Skeletal muscle cell (primary cell): ENCODE data around the gene IDH3G.
"Not testable (repeated sequence)": the region's sequence is repeated elsewhere in the genome, so short reads cannot be mapped to it uniquely, and the experiment has no call there.

Source experiments
- DNase-seq: peaks from one replicate; pipeline ENCODE4 v3.0.0-alpha.2; 2010; ENCODE audit warnings: low read depth
- H3K4me3 ChIP-seq: 2 replicates; pipeline ENCODE4 v1.5.1; 2011; ENCODE audit warnings: low read depth, mild to moderate bottlenecking, control low read depth, low read length, moderate library complexity

IDH3G gene

DNA sequence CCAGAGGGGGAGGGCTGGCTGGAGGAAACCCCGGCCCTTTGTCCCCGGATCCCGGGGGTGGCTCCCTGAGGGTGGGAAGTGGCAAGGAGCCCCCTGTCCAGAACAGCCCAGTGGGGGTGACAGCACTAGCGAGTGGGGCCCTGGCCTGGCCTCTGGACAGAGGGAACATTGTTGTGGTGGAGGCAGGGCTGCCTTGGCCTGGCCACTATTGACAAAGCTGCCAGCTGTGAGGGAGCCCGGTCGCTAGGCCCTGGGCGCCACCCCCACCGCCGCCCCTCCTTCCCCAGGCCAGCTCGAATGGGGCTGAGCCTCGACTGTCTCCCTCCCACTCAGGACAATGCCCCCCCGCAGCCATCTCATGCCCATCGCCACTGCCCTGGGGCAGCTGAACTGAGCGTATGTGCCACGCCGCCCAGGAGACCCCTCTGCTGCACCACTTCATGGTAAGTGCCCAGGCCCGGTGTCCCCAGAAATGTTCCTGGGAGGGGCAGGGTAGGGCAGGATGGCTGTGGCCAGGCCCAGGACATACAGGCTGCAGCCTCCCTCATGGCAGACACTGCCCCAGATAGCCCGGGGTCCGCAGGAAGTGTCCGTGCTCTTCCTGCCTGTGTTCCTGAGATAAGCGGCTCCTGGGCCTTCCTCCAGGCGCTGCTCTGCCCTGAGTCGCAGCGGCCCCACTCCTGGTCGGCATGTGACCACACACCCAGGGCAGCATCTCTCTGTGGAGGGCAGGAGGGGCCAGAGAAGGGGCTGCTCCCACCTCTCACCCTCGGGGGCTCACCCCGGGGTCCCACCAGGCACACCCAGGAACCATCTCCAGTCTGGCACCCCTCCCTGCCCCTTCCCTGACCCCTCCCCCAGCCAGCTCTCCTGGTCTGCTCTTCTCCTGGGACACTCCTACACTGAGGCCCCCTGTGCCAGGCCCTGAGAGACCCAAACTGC, 28.8 kb downstream of the IDH3G start:
- peak overlapping the region; percentile 51 for H3K4me3 ChIP-seq
- DNase-seq, result no peak

DNA sequence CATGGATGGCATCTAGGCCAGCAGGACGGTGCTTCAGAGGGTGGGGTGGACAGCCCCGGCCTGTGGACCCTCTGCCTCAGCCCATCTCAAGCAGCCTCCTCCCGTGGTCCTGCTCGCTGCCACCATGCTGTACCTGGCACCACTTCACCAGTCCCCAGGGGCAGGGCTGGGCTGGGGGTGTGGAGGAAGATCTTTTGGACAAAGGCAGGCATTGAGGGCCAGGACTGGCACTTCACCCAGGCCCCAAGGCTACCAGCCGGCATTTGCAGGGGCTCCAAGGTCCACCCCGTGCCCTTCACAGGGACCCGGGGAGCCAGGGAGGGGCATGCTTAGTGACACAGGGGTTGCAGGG, 29.4 kb downstream of the IDH3G start:
- peak overlapping the region; percentile 51 for H3K4me3 ChIP-seq
- DNase-seq, result no peak

DNA sequence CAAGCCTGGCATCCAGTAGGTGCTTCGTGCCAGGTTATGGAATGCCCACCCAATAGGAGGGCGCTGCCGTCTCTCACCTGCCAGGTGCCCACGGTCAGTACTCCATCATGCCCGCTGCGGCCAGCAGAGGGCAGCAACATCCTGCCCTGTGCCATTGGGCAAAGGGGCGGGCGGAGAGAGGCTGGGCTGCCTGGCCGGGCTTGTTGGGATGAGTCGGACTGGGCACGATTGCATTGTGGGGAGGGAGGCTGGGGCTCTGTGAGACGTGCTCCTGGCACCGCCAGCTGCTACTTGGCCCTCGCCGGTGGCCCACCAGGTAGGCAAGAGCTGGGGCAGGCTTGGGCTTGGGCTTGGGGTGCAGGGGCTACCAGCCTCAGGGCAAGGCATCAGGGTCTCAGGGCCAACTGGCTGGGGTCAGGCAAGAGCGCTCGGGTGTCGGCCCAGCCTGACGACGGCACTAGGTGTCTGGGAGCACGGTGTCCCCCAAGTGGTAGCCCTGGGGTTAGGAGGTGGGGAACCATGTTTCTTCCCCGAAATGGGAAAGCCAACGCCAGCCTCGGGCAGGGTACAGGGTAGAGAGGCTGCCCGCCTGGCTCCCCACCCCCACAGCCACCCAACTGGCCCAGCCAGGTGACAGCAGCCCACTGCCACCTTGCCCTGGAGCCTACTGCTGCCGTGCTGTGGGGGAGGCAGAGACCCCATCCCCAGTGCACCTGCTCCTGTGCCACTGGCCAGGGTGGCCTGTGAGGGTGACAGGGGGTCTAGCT, 30.0 kb downstream of the IDH3G start, which contains the start of gene PLXNB3:
Gene PLXNB3, plus strand, starts transcription at position 261 of the 767 bp plus-strand sequence. CDS start 1,287 bp downstream, outside the sequence.
- DNase-seq, result peak; percentile 19
- H3K4me3 ChIP-seq, result peak within 1 kb of the TSS; percentile 51

DNA sequence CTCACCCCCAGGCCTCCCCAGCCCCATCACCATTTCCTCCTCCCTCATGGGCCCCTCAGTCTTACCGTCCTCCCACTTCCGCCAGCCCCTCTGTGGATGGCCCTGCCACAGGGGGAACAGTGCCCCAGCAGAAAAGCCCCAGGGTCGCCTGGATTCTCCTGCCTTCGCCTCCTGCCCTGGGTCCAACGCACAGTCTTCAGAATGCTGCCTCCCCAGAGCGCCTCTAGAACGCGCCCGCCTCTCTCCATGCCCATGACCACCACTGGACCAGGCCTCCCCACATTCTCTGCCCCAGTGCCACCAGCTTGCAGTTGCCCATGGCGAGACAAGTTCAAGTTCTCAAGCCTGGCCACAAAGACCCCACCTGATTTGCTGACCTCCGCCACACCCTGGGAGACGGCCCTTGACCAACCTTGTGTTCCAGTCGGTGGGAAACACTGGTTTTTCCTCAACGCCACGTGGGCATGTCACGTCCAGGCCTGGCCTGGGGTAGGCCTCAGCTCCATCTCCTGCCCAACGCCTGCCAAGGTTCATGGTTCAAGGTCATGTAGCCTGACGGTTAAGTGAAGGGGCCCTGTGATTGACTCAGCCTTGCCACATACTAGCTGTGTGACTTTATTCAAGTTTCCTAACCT, 30.8 kb downstream of the IDH3G start:
- no peak for DNase-seq
- no peak overlapping the region for H3K4me3 ChIP-seq

DNA sequence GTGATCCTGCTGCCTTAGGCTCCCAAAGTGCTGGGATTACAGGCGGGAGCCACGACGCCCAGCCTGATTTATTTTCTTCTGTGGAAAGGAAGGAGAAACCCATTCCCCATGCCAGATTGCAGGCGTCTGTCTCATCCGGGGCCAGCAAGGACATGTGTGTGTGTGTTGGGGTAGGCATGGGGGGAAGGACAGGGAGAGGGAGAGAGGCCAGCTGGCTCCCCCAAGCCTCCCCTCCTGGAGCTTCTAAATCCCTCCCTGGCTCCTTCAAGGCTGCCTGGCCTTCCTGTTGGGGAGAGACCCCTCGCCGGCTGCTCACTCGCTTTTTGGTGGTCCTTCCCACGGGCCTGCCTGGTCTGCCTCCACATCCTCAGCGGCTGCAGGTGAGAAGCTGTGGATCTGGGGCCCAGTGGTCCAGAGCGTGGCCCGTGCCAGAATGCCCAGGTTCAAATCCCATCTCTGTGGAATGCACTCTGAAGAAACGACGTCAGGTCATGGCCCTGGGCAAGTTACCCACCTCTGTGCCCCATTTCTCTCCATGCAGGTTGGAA, 31.5 kb downstream of the IDH3G start:
- no peak for DNase-seq
- H3K4me3 ChIP-seq, result no peak overlapping the region

DNA sequence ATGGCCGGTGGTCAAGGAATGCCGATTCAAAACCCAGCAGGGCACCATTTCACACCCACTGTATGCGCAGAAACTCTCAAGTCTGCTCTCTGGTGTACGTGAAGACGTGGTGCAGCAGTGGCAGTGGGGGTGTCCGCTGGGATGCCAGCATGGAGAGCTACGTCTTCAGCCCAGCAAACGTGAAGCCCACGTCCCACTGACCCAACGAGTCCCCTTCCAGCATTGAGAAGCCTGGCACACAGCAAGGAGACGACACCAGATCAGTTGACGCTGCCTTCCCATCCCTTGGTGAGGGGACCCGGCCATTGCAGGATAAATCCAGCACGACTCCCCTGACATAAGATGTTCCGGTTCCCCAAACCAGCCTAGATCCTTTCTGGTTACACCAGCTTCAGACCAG, 32.3 kb downstream of the IDH3G start:
- H3K4me3 ChIP-seq, result no peak overlapping the region
- DNase-seq, result no peak

DNA sequence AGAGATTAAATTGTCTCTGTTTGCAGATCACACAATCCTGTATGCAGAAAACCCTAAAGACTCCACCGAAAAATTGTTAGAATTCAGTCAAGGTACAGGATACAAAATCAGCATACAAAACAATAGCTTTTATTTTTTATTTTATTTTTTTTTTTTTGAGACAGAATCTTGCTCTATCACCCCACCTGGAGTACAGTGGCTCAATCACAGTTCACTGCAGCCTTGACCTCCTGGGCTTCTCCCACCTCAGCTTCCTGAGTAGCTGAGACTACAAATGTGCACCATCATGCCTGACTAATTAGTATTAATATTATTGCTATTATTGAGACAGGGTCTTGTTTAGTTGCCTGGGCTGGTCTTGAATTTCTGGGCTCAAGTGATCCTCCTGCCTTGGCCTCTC, 39.0 kb downstream of the IDH3G start:
- H3K4me3 ChIP-seq, result no peak overlapping the region
- no peak for DNase-seq

DNA sequence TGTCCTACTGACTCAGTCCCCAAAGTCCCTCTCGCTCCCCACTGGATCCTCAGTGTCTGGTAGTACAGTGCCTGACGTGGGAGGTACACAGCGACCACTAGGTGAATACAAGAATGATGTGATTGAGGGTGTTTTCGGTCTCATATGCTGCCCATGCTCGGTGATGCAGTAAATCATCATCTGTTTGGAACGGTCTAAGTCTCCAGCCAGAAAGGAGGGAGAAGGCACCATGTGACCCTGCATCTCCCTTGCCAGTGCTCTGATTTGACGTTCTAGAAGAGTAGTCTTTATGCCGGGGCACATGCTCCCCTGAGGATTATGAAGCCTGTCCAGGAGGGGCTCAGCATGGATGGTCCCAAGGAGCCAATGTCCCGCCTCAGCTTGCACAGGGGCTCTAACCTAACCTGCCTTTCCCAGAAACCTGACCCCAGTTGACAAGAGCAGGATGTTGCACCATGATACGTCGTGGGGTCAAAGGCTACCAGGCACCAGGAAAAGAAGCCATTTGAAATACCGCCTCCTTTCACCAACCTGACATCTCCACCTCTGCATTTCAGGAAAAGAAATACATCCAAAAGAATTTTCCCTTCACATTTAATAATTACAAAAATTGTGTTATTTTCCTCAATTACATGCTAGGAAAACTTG, 43.9 kb downstream of the IDH3G start:
- no peak overlapping the region for H3K4me3 ChIP-seq
- DNase-seq, result no peak

DNA sequence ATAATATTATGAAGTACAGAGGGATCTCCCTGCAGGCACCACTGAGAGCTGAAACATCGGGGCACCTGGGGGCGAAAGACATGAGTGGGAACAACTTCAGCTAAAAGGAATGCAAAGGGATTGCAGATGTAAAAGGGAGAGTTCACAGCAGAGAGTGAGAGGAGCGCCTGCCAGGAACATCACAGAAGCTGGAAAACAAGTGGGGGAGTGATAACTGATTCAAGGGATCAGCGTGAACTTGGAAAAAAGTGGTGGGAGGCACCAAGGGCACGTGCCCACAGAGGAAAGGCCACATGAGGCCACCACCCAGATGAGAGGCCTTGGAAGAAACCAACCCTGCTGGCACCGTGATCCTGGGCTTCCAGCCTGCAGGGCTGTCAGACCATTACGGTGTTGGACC, 45.2 kb downstream of the IDH3G start:
- H3K4me3 ChIP-seq, DNase-seq: not testable (repeated sequence)

DNA sequence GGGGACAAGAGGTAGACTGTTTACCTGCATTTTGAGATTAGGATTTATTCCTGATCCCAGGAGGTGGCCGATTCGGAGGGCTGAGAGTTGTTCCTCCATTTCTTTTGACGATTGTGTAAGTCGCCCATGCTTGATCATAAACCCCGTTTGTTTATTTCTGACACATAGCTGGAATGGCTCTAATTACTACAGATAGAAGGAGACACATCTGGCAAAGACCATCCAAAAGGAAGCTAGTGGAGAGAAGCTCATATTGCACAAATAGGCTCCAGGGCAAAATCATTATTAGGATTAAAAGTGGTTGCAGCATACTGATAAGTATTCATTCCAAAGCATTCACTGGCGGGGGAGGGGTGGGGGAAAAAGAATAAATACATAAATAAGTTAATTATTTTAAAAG, 47.2 kb downstream of the IDH3G start:
- not testable (repeated sequence) for DNase-seq, H3K4me3 ChIP-seq

DNA sequence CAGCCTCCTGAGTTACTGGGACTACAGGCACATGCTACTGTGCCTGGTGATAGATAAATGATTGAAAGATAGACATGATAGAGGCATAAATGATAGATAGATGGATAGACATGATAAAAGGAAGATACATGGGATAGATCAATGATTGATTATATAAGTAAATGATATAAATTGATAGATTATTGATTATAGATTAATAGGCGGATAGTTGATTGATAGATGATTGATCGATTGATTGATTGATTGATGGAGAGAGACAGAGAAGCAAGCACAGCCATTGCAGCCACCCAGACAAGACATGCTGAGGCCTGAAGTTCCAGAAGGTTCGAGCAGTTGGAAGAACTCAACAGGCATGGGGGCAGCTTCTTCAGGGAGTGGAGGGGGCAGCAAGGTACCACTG, 47.8 kb downstream of the IDH3G start:
- H3K4me3 ChIP-seq, result no peak overlapping the region
- no peak for DNase-seq

DNA sequence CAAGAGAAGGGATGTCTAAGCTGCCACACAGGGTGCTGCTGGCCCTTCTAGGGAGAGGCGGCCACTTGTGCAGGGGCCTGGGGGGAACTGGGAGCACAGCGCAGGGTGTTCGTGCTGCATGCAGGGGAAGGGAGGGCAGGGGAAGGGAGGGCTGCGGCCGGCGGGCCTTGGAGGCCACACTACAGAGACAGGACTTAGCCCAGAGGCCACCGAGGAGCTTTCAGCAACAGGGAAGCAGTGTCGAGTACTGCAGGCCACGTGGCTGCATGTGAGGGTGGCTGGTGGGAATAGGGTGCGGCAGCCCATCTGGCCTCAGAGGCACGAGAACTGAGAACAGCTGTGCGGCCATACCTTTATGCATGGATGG, 49.1 kb downstream of the IDH3G start:
- not testable (repeated sequence) for DNase-seq, H3K4me3 ChIP-seq

DNA sequence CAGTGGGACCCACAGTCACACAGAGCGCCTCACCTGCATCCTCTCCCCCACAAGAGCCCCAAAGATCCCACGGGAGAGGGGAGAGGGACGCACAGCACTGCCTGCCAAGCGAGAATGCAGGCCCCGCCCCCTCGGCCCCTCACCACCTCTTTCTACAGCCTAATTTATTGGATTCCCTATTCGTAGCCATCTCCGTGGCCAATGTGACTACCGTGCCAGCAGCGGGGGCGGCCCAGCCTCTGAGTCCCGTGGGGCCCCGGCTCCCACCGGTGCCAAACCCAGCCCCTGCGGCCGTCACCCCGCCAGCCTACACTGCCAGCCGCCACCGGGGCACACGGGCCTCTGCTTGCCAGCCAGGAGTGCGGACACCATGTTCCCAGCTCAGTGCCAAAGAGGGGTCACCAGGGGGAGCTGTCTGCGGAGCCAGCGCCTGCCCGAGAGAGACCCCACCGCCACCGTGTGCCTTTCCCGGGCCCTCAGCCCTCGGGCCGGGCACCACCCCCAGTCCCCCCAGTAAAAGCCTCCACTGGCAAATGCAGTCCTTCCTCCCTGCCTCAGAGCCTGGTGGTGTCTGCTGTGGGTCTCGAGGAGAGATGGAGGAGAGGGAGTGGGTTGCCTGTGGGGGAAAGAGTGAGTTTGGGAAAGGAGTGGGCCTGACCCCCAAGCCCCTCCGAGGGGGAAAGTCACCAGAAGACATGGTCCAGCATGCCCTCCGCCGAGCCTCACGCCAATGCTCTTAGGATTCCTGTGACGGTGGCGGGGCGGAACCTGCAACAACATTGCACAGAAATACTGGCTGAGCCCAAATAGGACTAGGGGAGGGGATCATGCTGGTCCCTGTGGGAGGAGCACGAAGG, 49.7 kb downstream of the IDH3G start:
- DNase-seq, result no peak
- H3K4me3 ChIP-seq, result no peak overlapping the region

DNA sequence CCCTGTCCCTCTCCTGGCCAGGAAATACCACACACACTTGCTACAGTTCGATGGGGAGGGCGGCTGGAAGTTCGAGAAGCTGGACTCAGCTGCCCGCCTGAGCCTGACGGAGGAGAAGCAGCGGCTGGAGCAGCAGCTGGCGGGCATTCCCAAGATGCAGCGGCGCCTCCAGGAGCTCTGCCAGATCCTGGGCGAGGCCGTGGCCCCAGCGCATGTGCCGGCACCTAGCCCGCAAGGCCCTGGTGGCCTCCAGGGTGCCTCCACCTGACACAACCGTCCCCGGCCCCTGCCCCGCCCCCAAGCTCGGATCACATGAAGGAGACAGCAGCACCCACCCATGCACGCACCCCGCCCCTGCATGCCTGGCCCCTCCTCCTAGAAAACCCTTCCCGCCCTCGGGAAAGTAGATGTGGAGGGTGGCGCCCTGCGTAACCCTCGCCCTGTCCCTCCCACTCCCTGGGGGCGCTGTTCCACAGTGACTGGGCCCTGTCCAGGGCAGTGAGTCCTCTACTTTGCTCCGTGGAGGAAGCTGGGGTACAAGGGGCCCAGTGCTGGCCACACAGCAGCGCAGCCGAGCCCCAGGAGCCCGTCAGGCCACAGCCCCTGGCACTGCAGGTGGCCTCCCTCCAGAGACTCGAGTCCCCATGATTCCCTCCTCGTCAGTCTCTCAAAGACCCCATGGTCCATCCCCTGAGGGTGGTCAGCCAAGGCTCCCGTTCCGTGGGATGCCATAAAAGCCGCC, 50.5 kb downstream of the IDH3G start:
- H3K4me3 ChIP-seq, DNase-seq: not testable (repeated sequence)

DNA sequence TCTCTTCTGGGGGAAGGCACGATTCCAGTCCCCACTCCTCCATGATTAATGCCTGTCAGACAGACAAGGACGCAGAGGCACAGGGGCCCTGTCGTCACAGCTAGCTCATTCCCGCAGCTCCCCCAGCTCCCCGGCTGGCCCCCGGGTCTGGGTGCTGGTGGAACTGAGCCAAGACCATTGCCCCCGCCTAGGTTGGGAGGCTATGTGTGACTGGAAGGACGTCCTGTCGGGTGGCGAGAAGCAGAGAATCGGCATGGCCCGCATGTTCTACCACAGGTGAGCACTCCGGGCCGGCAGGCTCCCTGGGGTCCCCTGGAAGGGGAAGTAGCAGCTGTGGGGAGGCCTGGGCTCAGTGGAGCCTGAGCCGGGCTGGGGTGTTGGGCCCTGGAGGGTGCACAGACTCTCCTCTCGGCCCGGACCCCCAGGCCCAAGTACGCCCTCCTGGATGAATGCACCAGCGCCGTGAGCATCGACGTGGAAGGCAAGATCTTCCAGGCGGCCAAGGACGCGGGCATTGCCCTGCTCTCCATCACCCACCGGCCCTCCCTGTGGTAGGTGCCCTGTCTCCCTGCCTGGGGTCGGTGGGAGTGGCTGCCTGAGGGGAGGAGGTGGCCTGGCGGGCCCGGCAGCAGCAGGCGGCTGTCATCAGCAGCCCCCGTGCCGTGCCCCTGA, 51.2 kb downstream of the IDH3G start:
- not testable (repeated sequence) for DNase-seq, H3K4me3 ChIP-seq

DNA sequence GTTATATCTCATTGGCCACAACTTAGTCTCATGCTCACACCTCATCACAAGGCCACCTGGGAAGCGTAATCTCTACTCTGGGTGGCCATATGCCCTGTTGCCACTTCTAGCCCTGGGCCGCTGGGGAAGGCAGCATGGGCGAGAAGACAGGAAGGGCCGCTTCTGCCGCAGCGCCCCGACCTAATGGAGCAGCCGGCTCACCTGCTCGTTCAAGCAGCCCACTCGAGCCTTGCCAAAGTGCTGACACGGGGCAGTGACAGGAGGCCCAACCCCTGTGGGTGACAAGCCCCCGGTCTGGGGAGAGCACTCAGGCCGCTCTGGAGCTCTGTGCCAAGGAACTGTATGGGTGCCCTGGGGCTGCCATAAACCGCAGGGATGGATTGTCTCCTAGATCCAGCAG, 52.1 kb downstream of the IDH3G start:
- not testable (repeated sequence) for H3K4me3 ChIP-seq, DNase-seq

DNA sequence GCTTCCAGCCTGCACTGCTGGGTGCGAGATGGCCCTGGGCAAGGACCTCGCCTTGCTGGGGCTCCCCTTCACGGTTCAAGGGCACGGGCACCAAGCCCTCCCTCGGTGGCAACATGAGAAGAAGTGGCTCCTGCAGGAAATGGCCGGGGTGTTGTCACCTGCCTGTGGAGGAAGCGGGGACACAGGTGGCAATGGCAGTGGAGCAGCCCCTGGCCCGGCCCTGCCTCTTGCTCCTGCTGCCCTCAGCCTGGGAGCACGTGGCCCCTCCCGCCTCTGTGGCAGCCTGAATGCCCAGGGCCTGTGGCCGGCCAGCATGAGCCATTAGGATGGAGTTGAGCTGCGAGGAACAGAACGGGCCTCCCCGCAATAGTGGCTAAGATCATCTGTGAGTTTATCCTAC, 52.7 kb downstream of the IDH3G start:
- no peak for DNase-seq
- no peak overlapping the region for H3K4me3 ChIP-seq
